Medulla oblongata (tissue), 1 donor: ENCODE data around the gene STK39.

Experiments used
- DNase-seq: peaks from one replicate; pipeline ENCODE4 v3.0.0-alpha.2; 2015; ENCODE audit errors: extremely low spot score

STK39 gene

GRCh38 chr2:168159754-168160585 lies 87.4 kb downstream of the STK39 start:
- no peak for DNase-seq

- DNase-seq, result no peak
These were observed 88.8 kb downstream of the STK39 start for GRCh38 chr2:168158586-168158985.

- no peak for DNase-seq
These were observed 89.5 kb downstream of the STK39 start for GRCh38 chr2:168157926-168158325.

- no peak for DNase-seq
These were observed 90.3 kb downstream of the STK39 start for GRCh38 chr2:168157070-168157469.

GRCh38 chr2:168156661-168157060 lies 90.7 kb downstream of the STK39 start:
- no peak for DNase-seq

GRCh38 chr2:168155680-168156079 lies 91.7 kb downstream of the STK39 start:
- no peak for DNase-seq

- DNase-seq, result no peak
These were observed 92.3 kb downstream of the STK39 start for GRCh38 chr2:168155046-168155445.

GRCh38 chr2:168152902-168153530 lies 94.4 kb downstream of the STK39 start:
- no peak for DNase-seq

GRCh38 chr2:168149986-168150385 lies 97.4 kb downstream of the STK39 start:
- DNase-seq, result no peak

GRCh38 chr2:168149150-168149974 lies 98.0 kb downstream of the STK39 start:
- no peak for DNase-seq

- no peak for DNase-seq
These were observed 99.3 kb downstream of the STK39 start for GRCh38 chr2:168147830-168148794.

- DNase-seq, result no peak
These were observed 100.2 kb downstream of the STK39 start for GRCh38 chr2:168146892-168147810.

- no peak for DNase-seq
These were observed 101.7 kb downstream of the STK39 start for GRCh38 chr2:168145426-168146310.

GRCh38 chr2:168145011-168145410 lies 102.4 kb downstream of the STK39 start:
- DNase-seq, result no peak

GRCh38 chr2:168143813-168144212 lies 103.6 kb downstream of the STK39 start:
- DNase-seq, result no peak

- DNase-seq, result no peak
These were observed 106.5 kb downstream of the STK39 start for GRCh38 chr2:168140892-168141291.

- no peak for DNase-seq
These were observed 107.5 kb downstream of the STK39 start for GRCh38 chr2:168139852-168140251.

GRCh38 chr2:168138901-168139300 lies 108.5 kb downstream of the STK39 start:
- DNase-seq, result no peak

GRCh38 chr2:168138374-168138773 lies 109.0 kb downstream of the STK39 start:
- DNase-seq, result no peak
